Measurements from ENCODE around the gene METTL1.
A peak's percentile ranks its signal among the peaks of the same experiment; 100 is the strongest.
"Not testable (repeated sequence)": the region's sequence is repeated elsewhere in the genome, so short reads cannot be mapped to it uniquely, and the experiment has no call there.

Gene METTL1

DNA sequence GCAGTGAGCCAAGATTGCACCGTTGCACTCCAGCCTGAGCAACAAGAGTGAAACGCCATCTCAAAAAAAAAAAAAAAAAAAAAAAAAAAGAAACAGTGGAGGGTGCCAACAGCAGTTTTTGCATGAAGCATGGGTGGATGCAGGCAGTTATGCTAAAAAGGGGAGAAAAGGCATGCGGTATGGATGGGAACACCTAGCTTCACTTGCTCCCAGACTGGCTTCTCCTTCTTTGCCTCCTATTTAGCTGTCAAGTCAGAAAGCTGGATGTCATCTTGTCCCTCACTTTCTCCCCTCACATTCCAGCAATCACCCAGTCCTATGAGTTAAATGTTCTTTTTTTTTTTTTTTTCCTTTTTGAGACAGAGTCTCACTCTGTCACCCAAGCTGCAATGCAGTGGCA, 3.1 kb upstream of the METTL1 start:
- no peak for DNase-seq (ENCODE audit: low read depth)
- TF ChIP-seq, protein P1, sequence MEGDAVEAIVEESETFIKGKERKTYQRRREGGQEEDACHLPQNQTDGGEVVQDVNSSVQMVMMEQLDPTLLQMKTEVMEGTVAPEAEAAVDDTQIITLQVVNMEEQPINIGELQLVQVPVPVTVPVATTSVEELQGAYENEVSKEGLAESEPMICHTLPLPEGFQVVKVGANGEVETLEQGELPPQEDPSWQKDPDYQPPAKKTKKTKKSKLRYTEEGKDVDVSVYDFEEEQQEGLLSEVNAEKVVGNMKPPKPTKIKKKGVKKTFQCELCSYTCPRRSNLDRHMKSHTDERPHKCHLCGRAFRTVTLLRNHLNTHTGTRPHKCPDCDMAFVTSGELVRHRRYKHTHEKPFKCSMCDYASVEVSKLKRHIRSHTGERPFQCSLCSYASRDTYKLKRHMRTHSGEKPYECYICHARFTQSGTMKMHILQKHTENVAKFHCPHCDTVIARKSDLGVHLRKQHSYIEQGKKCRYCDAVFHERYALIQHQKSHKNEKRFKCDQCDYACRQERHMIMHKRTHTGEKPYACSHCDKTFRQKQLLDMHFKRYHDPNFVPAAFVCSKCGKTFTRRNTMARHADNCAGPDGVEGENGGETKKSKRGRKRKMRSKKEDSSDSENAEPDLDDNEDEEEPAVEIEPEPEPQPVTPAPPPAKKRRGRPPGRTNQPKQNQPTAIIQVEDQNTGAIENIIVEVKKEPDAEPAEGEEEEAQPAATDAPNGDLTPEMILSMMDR (conservative IDR thresholded peaks at IDR 0.05; ENCODE audit: low read depth, low read length): no peak
- H3K4me3 ChIP-seq (ENCODE audit: low read depth, low read length): no peak overlapping the region

GRCh38 chr12:57774634-57775033, 2.7 kb upstream of the METTL1 start:
- not testable (repeated sequence) for H3K4me3 ChIP-seq (ENCODE audit: low read depth, low read length); DNase-seq (ENCODE audit: low read depth)

DNA sequence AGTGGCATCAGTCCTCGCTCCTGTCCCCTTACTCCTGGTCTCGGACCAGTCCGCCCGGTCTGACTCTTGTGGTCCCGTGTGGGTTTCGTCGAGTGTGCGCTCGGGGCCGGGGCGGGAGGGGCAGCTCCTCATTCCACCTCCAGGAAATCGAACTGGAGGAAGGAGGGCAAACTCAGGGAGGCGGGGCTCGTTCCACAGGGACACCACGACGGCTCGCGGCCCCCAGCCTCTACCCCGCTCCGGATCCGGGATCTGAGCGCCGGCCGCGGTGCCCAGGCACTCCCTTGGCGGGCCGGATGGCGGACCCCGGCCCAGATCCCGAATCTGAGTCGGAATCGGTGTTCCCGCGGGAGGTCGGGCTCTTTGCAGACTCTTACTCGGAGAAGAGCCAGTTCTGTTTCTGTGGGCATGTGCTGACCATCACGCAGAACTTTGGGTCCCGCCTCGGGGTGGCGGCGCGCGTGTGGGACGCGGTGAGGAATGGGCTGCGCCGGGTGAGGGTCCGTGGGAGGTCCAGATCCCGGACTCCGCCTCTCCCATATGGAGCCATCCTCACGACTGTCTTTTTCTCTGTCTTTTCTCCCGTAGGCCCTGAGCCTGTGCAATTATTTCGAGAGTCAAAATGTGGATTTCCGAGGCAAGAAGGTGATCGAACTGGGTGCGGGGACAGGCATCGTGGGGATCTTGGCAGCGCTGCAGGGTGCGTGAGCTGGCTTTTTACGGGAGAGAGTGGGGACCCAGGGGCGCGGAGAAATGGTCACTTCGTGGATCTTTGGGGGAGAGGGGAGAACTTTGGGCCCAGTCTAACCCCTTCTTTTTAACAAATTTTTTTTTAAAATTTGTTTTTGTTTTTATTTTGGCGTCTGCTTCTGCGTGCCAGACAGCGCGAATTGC, 771 bp upstream of the METTL1 start, which contains the start of gene EEF1AKMT3:
Gene EEF1AKMT3 (plus strand): TSS at position 186 of the 894 bp plus-strand sequence. CDS start 111 bp downstream, at position 297.
- TF ChIP-seq, protein P1 (conservative IDR thresholded peaks at IDR 0.05; ENCODE audit: low read depth, low read length): no peak
- peak; percentile 36 for DNase-seq (ENCODE audit: low read depth)
- H3K4me3 ChIP-seq (ENCODE audit: low read depth, low read length): peak within 1 kb of the TSS; percentile 95

- H3K4me3 ChIP-seq (ENCODE audit: low read depth, low read length): peak overlapping the region; percentile 95
- TF ChIP-seq, protein P1 (conservative IDR thresholded peaks at IDR 0.05; ENCODE audit: low read depth, low read length): no peak
- peak; percentile 91 for DNase-seq (ENCODE audit: low read depth)
These were observed 551 bp downstream of the METTL1 start for GRCh38 chr12:57771236-57771872.

DNA sequence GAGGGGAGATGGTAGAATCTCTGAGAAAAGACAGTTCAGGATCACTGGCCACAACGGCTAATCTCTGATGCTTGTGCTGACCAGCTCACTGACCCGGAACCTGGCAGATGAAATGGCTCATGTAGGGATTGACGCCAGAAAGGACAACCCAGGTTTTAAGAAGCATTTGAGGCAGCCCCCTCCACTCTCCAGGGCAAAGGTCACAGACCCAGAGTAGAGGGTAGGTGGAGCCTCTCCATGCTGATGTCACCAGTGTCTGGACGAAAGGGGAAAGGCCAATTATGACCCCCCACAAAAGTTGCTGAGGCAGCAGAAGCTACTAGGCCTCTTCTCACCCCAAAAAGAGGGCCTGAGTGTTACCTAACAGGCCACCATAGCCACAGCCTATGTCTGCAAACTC, 1.2 kb downstream of the METTL1 start:
- no peak overlapping the region for H3K4me3 ChIP-seq (ENCODE audit: low read depth, low read length)
- TF ChIP-seq, protein P1 (conservative IDR thresholded peaks at IDR 0.05; ENCODE audit: low read depth, low read length): no peak
- DNase-seq (ENCODE audit: low read depth): no peak

DNA sequence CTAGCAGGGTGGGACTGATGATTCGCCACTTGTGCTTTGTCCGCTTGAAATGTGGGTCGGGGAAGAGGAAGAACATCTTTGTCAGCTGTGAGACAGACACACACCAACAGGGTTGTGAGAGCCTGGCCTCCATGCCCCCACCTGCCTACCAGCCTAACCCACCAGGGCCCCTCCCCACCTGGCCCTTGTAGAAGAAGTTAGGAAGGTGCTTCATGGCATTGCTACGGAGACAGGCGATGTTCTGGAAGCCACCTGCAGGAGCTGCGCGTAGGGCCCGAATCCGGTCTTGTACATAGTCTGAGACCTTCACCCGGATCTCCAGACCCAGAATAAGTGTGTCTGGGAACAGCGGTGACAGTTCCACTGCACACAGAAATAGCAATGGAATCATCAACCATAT, 2.3 kb downstream of the METTL1 start:
- H3K4me3 ChIP-seq (ENCODE audit: low read depth, low read length): no peak overlapping the region
- no peak for DNase-seq (ENCODE audit: low read depth)
- TF ChIP-seq, protein P1 (conservative IDR thresholded peaks at IDR 0.05; ENCODE audit: low read depth, low read length): no peak

DNA sequence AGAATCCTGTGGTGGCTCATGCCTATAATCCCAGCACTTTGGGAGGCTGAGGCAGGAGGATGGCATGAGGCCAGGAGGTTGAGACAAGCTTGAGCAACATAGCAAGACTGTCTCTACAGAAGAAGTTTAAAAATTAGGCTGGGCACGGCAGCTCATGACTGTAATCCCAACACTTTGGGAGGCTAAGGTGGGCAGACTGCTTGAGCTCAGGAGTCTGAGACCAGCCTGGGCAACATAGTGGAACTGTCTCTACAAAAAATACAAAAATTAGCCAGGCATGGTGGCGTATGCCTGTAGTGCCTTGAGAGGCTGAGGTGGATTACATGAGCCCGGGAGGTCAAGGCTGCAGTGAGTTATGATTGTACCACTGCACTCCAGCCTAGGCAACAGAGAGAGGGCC, 4.0 kb downstream of the METTL1 start:
- TF ChIP-seq, protein P1 (conservative IDR thresholded peaks at IDR 0.05; ENCODE audit: low read depth, low read length): no peak

More for the DNA sequence above, 4.0 kb downstream of the METTL1 start:
- DNase-seq (ENCODE audit: low read depth): no peak
- no peak overlapping the region for H3K4me3 ChIP-seq (ENCODE audit: low read depth, low read length)

Measured in choroid plexus epithelial cell (primary cell).